Large intestine (tissue), 3 donors: ENCODE data around the gene CAMKMT. TPM values are rescaled to one million over a fixed set of nuclear protein-coding genes. Genes with fewer than 3 reads are reported as not detected.
A peak's percentile ranks its signal among the peaks of the same experiment; 100 is the strongest.

Experiments
- DNase-seq, 2 donors: peaks; one replicate each; pipeline versions ENCODE4 v3.0.0 to v3.0.0-alpha.2; 2013
- H3K27ac ChIP-seq: one replicate; pipeline ENCODE4 v1.5.1; 2013; ENCODE audit warnings: low read length
- H3K27me3 ChIP-seq: 2 replicates; pipeline ENCODE4 v1.6.1; 2013; ENCODE audit warnings: low read length; ENCODE audit not compliant: control insufficient read depth, insufficient read depth
- H3K36me3 ChIP-seq: 2 replicates; pipeline ENCODE4 v1.6.1; 2013; ENCODE audit warnings: low read length; ENCODE audit not compliant: control insufficient read depth, insufficient read depth
- H3K4me1 ChIP-seq: one replicate; pipeline ENCODE4 v1.6.1; 2013; ENCODE audit warnings: low read length; ENCODE audit not compliant: control insufficient read depth, insufficient read depth
- H3K4me3 ChIP-seq: one replicate; pipeline ENCODE4 v1.5.1; 2013; ENCODE audit warnings: low read length
- H3K9me3 ChIP-seq: one replicate; pipeline ENCODE4 v1.6.1; 2013; ENCODE audit warnings: mild to moderate bottlenecking, low read depth, low read length, moderate library complexity; ENCODE audit not compliant: control insufficient read depth
- WGBS: methylation state at CpG from one replicate; pipeline ENCODE4 v1.1.5; 2013; ENCODE audit warnings: low lambda C conversion rate; ENCODE audit not compliant: insufficient coverage; 5-methylcytosine and 5-hydroxymethylcytosine counted together
- polyA plus RNA-seq: library from polyadenylated mRNA; unstranded; fragments of 120-200 nt; gene quantifications from one replicate; pipeline ENCODE4 v1.2.1, GENCODE V29; 2013

The CAMKMT gene
- polyA plus RNA-seq, 1 donor = 9.2 TPM

DNA sequence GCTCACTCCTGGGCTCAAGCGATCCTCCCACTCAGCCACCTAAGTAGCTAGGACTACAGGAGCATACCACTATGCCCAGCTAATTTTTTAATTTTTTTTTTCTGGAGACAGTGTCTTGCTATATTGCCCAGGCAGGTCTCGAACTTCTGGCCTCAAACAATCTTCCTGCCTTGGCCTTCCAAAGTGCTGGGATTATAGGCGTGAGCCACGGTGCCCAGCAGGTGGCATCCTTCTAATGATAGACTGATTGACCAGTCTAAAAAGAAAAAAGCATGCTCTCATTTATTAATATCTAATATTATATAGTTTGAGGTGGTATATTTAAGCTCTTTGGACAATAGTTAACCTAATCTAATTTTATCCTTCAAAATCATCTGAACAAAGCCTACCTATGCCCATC lies 198.6 kb downstream of the CAMKMT start:
- no peak for DNase-seq
- no peaks in the 10 kb centered on the region for H3K27me3 ChIP-seq
- no peak overlapping the region for H3K4me3 ChIP-seq
- H3K36me3 ChIP-seq = no peaks in the 10 kb centered on the region
- H3K27ac ChIP-seq = no peak overlapping the region
- no CpG with 5 or more reads among the region's 4 CpGs for WGBS
- H3K9me3 ChIP-seq = no peaks in the 10 kb centered on the region
- H3K4me1 ChIP-seq = no peaks in the 10 kb centered on the region

DNA sequence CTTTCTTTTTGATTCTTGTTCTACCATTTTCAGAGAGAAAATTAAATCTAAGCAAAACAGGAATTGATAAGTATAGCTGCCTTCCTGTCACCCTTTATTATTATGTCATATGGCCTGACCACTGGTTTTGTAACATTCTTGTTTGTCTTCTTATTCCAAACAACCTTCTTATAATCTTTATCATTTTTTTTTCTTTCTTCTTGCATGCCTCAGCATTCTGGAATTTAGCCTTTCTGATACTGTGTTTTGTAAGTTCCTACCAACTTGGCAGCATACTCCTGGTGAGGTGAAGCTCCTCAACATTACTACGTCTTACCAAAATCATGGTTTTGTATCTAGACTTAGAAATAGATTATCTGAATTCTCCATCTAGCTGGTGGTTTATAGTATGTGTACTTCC lies 199.2 kb downstream of the CAMKMT start:
- Histone ChIP-seq H3K27me3 (no peaks in the 10 kb centered on the region), H3K4me1 (no peaks in the 10 kb centered on the region), H3K4me3 (no peak overlapping the region), H3K9me3 (no peaks in the 10 kb centered on the region), H3K36me3 (no peaks in the 10 kb centered on the region), H3K27ac (no peak overlapping the region)
- no CpG with 5 or more reads among the region's 1 CpG for WGBS
- DNase-seq = no peak

DNA sequence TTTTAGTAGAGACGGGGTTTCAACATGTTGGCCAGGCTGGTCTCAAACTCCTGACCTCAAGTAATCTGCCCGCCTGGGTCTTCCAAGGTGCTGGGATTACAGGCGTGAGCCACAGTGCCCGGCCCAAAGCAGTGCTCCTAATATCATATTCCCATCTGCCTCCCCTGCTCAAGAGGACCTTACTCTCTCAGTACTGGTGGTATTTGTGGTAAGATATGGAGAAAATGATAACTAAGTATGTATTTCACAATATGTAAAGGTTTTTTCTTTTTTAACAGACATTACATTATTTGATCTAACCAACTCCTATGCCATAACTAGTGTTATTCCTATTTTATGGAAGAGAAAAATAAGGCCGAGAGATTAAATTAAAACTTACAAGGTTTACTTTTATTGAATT lies 201.0 kb downstream of the CAMKMT start:
- Histone ChIP-seq H3K4me3 (no peak overlapping the region), H3K9me3 (no peaks in the 10 kb centered on the region), H3K27me3 (no peaks in the 10 kb centered on the region), H3K36me3 (no peaks in the 10 kb centered on the region), H3K27ac (no peak overlapping the region), H3K4me1 (no peaks in the 10 kb centered on the region)
- DNase-seq = no peak
- WGBS = no CpG with 5 or more reads among the region's 5 CpGs

DNA sequence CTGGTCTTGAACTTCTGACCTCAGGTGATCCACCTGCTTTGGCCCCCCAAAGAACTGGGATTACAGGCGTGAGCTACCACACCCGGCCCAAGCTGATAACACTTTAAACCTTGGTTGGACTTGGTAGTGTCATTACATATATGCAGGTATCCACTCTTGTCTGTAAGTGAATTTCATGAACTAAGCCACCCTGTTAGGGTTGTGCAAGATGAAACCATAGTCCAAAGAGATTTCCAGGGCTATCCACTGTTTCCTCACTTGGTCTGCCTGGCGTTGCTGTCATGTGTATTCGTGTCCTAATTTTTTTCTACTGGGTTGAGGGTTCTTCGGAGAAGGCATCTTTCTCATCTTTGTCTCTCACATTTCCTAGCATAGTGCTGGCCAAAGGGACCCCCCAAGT lies 203.0 kb downstream of the CAMKMT start:
- peak; percentile 45 to 69 for DNase-seq
- H3K9me3 ChIP-seq = no peaks in the 10 kb centered on the region
- no CpG with 5 or more reads among the region's 5 CpGs for WGBS
- H3K27me3 ChIP-seq = no peaks in the 10 kb centered on the region
- H3K36me3 ChIP-seq = no peaks in the 10 kb centered on the region
- H3K4me1 ChIP-seq = no peaks in the 10 kb centered on the region
- H3K27ac ChIP-seq = no peak overlapping the region
- no peak overlapping the region for H3K4me3 ChIP-seq

DNA sequence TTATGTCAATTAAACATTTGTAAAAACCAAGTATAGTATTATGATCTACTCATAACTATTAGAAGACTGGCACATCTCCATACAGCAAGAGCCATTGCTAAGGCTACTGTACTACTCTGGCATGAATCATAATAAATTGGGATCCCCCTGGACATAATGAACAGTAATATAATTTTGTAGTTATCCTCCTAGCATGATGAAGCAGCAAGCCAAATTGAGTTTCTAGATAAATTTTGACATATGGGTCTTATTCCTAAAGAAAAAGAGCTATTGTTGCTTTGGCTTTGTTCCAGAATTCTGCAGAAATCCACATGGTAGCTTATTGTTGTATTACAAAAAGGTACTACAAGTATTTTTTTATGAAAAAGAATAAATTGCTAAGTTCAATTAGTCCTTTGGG lies 204.3 kb downstream of the CAMKMT start:
- no peak for DNase-seq
- no peaks in the 10 kb centered on the region for H3K4me1 ChIP-seq
- H3K4me3 ChIP-seq = no peak overlapping the region
- no peaks in the 10 kb centered on the region for H3K9me3 ChIP-seq
- no peaks in the 10 kb centered on the region for H3K27me3 ChIP-seq
- H3K36me3 ChIP-seq = no peaks in the 10 kb centered on the region
- H3K27ac ChIP-seq = no peak overlapping the region

DNA sequence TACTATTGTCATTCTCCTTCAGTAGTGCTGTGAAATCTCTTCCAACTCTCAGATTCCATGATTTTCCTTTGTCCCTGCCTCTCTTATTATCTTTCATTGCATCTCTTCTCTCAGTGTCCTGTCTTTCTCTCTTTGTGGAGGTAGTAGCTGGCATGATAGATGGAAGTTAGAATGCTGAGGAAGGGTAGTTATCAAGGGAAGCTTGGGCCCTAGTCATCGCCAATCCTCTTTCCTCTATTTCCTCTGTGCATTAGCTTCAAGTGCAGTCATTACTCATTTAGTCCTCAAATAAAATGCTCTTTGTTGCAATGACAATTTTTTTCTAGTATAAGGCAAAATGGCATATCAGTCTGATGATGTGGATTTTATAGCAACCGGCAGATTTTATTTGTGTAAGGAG lies 207.7 kb downstream of the CAMKMT start:
- no peak overlapping the region for H3K27ac ChIP-seq
- H3K9me3 ChIP-seq = no peaks in the 10 kb centered on the region
- no CpG with 5 or more reads among the region's 2 CpGs for WGBS
- no peaks in the 10 kb centered on the region for H3K27me3 ChIP-seq
- H3K36me3 ChIP-seq = no peaks in the 10 kb centered on the region
- no peak for DNase-seq
- H3K4me1 ChIP-seq = no peaks in the 10 kb centered on the region
- no peak overlapping the region for H3K4me3 ChIP-seq

DNA sequence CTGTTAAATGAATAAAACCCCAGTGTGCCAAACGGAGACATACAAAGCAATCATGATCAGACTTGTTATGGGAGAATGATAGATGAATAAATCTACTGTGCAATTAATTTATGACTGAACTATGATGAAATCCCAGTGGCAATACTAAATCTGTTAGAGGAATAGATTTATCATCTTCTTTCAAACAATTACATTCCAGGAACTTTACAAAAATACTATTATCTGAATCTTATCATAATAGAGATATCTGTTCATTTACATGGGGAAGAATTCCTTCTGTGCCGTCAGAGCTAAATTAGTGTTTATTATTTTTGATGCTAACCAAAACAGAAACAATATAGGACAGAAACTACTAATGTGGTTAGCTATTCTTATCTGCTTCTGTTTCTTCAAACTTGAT lies 208.5 kb downstream of the CAMKMT start:
- no peaks in the 10 kb centered on the region for H3K9me3 ChIP-seq
- H3K36me3 ChIP-seq = no peaks in the 10 kb centered on the region
- WGBS = 57% methylated on average over 1 of the region's 2 CpGs
- no peak overlapping the region for H3K4me3 ChIP-seq
- no peak overlapping the region for H3K27ac ChIP-seq
- no peaks in the 10 kb centered on the region for H3K4me1 ChIP-seq
- no peaks in the 10 kb centered on the region for H3K27me3 ChIP-seq
- DNase-seq = no peak

DNA sequence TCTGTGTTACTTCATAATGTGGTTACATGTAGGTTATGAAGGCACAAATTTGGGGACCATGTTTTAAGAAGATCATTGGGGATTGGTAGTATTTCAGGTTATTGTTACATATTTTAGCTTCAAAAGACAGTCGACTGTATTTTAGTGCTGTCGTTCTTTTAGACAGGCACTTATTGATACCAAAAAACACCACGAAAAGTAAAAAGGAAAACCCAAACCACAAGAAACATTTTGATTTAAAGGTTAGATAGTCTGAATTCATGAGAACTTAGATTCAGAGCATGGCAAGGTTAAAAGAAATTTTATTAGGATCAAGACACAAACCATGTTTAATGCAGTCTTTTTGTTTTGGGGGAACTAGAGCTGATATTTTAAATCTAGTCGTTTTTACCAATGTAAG lies 209.0 kb downstream of the CAMKMT start:
- Histone ChIP-seq H3K27ac (no peak overlapping the region), H3K27me3 (no peaks in the 10 kb centered on the region), H3K9me3 (no peaks in the 10 kb centered on the region), H3K36me3 (no peaks in the 10 kb centered on the region), H3K4me3 (no peak overlapping the region), H3K4me1 (no peaks in the 10 kb centered on the region)
- WGBS = 77% methylated on average over 4 of the region's 4 CpGs
- DNase-seq = no peak

DNA sequence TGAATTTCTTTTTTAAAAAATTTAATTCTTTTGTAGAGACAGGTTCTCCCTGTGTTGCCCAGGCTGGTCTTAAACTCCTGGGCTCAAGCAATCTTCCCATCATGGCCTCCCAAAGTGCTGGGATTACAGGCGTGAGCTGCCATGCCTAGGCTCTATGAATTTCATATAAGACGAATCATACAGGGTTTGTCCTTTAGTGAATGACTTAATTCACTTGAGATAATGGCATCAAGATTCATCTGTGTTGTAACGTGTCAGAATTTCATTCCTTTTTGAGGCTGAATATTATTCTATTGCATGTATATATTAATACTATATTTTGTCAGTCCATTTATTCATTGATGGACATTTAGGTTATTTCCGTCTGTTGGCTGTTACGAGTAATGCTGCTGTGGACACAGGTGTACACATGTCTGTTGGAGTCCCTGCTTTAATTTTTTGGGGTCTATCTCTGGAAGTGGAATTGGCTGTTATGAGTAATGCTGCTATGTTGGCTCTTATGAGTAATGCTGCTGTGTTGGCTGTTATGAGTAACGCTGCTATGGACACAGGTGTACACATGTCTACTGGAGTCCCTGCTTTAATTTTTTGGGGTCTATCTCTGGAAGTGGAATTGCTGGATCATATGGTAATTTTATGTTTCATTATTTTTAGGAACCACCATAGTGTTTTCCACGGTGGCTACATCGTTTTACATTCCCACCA lies 210.6 kb downstream of the CAMKMT start:
- H3K27me3 ChIP-seq = no peaks in the 10 kb centered on the region
- 100% methylated on average over 2 of the region's 8 CpGs for WGBS
- H3K9me3 ChIP-seq = no peaks in the 10 kb centered on the region
- DNase-seq = no peak
- no peaks in the 10 kb centered on the region for H3K36me3 ChIP-seq
- no peak overlapping the region for H3K27ac ChIP-seq
- no peaks in the 10 kb centered on the region for H3K4me1 ChIP-seq
- H3K4me3 ChIP-seq = no peak overlapping the region

DNA sequence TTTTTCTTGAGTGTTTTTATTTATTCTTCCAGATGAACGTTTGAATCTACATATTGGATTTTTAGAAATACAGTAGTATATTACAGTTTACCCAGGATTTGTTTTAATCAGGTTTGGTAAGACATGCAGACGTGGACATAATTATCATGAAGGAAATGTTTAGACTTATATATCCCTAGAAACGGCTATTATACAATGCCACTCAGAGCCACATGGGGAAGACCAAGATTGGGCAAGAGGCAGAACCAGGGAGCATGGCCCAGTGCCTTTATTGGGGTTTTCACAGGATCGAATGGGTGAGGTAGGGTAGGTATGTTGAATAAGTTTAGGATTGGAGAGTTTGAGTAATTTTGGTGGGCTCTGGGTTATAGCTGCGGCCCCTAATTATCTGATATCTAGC lies 212.2 kb downstream of the CAMKMT start:
- Histone ChIP-seq H3K4me3 (no peak overlapping the region), H3K36me3 (no peaks in the 10 kb centered on the region), H3K4me1 (no peaks in the 10 kb centered on the region), H3K9me3 (peaks cover 2% of the 10 kb centered on the region), H3K27me3 (no peaks in the 10 kb centered on the region), H3K27ac (no peak overlapping the region)
- whole genome bisulfite sequencing = 92% methylated on average over 3 of the region's 5 CpGs
- no peak for DNase-seq

DNA sequence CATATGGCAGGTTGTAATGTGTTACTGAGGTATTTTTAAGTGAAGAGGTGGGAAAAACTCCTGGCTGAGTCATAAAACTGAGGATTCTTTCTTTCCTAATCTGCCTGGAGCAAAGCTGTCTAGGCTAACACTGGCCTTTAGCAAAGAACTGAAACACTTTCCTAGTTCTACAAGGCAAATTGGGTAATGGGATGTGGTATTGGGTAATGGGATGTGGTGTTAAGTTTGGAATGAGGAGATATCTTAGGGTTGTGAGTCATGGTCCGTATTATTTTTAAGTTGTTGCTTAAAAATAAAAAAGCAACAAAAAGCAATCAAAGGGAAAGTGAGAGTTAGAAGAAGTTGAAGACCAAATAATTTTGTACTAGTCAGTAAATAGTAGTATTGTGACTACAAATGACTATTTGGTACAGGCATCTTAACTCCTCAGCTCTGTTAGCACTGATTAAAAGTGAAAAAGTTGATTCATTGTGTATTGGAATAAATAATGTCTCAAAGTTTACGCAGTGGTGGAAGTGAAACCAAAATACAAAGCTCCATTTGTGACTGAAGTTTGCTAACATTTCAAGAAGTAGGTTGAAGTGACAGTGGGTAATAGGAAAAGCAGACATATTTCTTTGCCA lies 216.8 kb downstream of the CAMKMT start:
- H3K4me3 ChIP-seq = no peak overlapping the region
- H3K36me3 ChIP-seq = no peaks in the 10 kb centered on the region
- WGBS = 95% methylated on average over 2 of the region's 2 CpGs
- DNase-seq = no peak
- no peaks in the 10 kb centered on the region for H3K4me1 ChIP-seq
- no peak overlapping the region for H3K27ac ChIP-seq
- H3K9me3 ChIP-seq = peaks cover 2% of the 10 kb centered on the region
- H3K27me3 ChIP-seq = no peaks in the 10 kb centered on the region
